Measurements from ENCODE around the gene ZNF784.

Gene ZNF784

DNA sequence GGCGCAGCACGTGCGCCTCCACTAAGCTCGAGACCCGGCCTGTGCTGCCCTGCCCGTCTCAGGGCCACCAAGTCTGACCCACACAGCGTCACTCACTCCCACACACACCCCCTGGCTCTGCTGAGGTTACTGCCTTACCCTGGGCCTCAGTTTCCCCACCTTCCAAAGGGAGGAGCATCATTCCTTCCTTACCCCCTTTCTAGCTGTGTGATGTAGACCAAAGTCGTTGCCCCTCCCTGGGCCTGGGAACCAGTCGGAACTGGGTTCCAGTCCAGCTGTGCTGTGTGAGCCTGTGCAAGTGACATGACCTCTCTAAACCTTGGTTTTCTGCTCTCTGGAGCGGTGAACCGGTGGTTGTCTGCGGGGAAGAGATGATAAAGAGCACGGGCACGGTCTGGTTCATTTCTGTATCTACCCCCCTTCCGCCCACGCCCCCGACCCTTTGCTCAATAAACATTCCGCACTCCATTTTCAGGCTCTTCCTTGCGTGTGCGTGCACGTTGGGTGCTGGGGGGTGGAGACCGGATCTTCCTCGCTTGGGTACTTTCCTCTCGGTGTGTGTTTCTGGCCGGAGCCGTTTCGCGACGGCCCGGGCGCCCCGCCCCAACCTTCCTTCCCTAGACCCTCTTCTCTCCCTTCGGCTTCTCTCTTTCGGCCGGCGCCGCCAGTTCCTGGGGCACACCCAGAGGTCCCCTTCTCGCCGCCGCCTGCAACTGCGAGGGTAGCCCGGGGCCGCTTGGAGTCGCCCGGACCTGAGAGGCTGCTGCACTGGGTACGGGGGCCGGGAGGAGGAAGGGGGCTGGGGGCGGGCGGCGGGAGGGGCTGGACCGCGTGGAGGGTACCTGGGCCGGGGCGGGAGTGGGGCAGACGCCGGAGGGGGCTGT lies 18.9 kb upstream of the ZNF784 start, which contains the start of gene ZNF581 (continued):
- no peak; the same call in 1 of the 2 replicates for TF ChIP-seq ZFP37 (tag by site-specific recombination; IDR thresholded peaks at IDR 0.05)
- no peak for TF ChIP-seq ZFP3 (tag by site-specific recombination; IDR thresholded peaks at IDR 0.05; ENCODE audit: low read depth)
- TF ChIP-seq ZNF792 (tag by site-specific recombination; IDR thresholded peaks at IDR 0.05): no peak; the same call in 1 of the 2 replicates
- TF ChIP-seq SP7 (tag by site-specific recombination; IDR thresholded peaks at IDR 0.05): peak; percentile 90
- no peak for TF ChIP-seq ZNF157 (tag by site-specific recombination; IDR thresholded peaks at IDR 0.05)
- TF ChIP-seq, protein P1, sequence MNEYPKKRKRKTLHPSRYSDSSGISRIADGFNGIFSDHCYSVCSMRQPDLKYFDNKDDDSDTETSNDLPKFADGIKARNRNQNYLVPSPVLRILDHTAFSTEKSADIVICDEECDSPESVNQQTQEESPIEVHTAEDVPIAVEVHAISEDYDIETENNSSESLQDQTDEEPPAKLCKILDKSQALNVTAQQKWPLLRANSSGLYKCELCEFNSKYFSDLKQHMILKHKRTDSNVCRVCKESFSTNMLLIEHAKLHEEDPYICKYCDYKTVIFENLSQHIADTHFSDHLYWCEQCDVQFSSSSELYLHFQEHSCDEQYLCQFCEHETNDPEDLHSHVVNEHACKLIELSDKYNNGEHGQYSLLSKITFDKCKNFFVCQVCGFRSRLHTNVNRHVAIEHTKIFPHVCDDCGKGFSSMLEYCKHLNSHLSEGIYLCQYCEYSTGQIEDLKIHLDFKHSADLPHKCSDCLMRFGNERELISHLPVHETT (tag by site-specific recombination; IDR thresholded peaks at IDR 0.05): peak; percentile 92
- peak; percentile 74 for TF ChIP-seq ZBTB21 (tag by site-specific recombination; IDR thresholded peaks at IDR 0.05)
- TF ChIP-seq ZNF560 (tag by site-specific recombination; IDR thresholded peaks at IDR 0.05; ENCODE audit: borderline replicate concordance): no peak
- TF ChIP-seq KLF7 (tag by site-specific recombination; IDR thresholded peaks at IDR 0.05; ENCODE audit: borderline replicate concordance): peak; percentile 100
- TF ChIP-seq, protein P2, sequence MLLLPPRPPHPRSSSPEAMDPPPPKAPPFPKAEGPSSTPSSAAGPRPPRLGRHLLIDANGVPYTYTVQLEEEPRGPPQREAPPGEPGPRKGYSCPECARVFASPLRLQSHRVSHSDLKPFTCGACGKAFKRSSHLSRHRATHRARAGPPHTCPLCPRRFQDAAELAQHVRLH (tag by site-specific recombination; IDR thresholded peaks at IDR 0.05): peak; percentile 93; the same call in 1 of the 2 replicates
- no peak for TF ChIP-seq MEIS1 (CRISPR knock-in tag; IDR thresholded peaks at IDR 0.05; ENCODE audit: borderline replicate concordance)
- peak; percentile 73 for TF ChIP-seq ZNF629 (tag by site-specific recombination; IDR thresholded peaks at IDR 0.05)
- TF ChIP-seq ZNF626 (tag by site-specific recombination; IDR thresholded peaks at IDR 0.05): no peak
- no peak for TF ChIP-seq ZNF830 (tag by site-specific recombination; IDR thresholded peaks at IDR 0.05; ENCODE audit: low read depth)
- no peak for TF ChIP-seq ZNF433 (tag by site-specific recombination; IDR thresholded peaks at IDR 0.05; ENCODE audit: low read depth)
- TF ChIP-seq, protein P3, sequence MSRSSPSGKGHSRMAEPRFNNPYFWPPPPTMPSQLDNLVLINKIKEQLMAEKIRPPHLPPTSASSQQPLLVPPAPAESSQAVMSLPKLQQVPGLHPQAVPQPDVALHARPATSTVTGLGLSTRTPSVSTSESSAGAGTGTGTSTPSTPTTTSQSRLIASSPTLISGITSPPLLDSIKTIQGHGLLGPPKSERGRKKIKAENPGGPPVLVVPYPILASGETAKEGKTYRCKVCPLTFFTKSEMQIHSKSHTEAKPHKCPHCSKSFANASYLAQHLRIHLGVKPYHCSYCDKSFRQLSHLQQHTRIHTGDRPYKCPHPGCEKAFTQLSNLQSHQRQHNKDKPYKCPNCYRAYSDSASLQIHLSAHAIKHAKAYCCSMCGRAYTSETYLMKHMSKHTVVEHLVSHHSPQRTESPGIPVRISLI (tag by site-specific recombination; IDR thresholded peaks at IDR 0.05): no peak
- TF ChIP-seq ZNF138 (tag by site-specific recombination; IDR thresholded peaks at IDR 0.05; ENCODE audit: borderline replicate concordance): no peak
- TF ChIP-seq ZNF510 (tag by site-specific recombination; IDR thresholded peaks at IDR 0.05; ENCODE audit: insufficient replicate concordance): no peak
- no peak for TF ChIP-seq ZNF354C (tag by site-specific recombination; IDR thresholded peaks at IDR 0.05; ENCODE audit: borderline replicate concordance, low read depth)
- 0 out of 2 replicates have a peak, but pooled peaks have one; percentile 22 for TF ChIP-seq REPIN1 (tag by site-specific recombination; IDR thresholded peaks at IDR 0.05; ENCODE audit: low read depth)
- TF ChIP-seq, protein P4, sequence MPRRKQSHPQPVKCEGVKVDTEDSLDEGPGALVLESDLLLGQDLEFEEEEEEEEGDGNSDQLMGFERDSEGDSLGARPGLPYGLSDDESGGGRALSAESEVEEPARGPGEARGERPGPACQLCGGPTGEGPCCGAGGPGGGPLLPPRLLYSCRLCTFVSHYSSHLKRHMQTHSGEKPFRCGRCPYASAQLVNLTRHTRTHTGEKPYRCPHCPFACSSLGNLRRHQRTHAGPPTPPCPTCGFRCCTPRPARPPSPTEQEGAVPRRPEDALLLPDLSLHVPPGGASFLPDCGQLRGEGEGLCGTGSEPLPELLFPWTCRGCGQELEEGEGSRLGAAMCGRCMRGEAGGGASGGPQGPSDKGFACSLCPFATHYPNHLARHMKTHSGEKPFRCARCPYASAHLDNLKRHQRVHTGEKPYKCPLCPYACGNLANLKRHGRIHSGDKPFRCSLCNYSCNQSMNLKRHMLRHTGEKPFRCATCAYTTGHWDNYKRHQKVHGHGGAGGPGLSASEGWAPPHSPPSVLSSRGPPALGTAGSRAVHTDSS (tag by site-specific recombination; IDR thresholded peaks at IDR 0.05): peak; percentile 61; the same call in 1 of the 2 replicates
- peak; percentile 78 for TF ChIP-seq ZNF366 (tag by site-specific recombination; conservative IDR thresholded peaks at IDR 0.05)
- peak; percentile 50 for TF ChIP-seq PRDM1 (tag by site-specific recombination; IDR thresholded peaks at IDR 0.05)
- no peak for TF ChIP-seq SETDB1 (IDR thresholded peaks at IDR 0.05; ENCODE audit: insufficient read length, low read length)
- TF ChIP-seq ZNF248 (tag by site-specific recombination; IDR thresholded peaks at IDR 0.05): no peak
- no peak for TF ChIP-seq ZNF169 (tag by site-specific recombination; IDR thresholded peaks at IDR 0.05)
- TF ChIP-seq TCF7L2 (IDR thresholded peaks at IDR 0.05; ENCODE audit: borderline replicate concordance, low read depth, low read length): no peak
- TF ChIP-seq ZNF274 (IDR thresholded peaks at IDR 0.05; ENCODE audit: low read length): no peak
- TF ChIP-seq ZNF274 (tag by site-specific recombination; IDR thresholded peaks at IDR 0.05; ENCODE audit: borderline replicate concordance): no peak
- TF ChIP-seq, protein P5, sequence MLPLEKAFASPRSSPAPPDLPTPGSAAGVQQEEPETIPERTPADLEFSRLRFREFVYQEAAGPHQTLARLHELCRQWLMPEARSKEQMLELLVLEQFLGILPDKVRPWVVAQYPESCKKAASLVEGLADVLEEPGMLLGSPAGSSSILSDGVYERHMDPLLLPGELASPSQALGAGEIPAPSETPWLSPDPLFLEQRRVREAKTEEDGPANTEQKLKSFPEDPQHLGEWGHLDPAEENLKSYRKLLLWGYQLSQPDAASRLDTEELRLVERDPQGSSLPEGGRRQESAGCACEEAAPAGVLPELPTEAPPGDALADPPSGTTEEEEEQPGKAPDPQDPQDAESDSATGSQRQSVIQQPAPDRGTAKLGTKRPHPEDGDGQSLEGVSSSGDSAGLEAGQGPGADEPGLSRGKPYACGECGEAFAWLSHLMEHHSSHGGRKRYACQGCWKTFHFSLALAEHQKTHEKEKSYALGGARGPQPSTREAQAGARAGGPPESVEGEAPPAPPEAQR (tag by site-specific recombination; IDR thresholded peaks at IDR 0.05): no peak; the same call in 1 of the 2 replicates
- TF ChIP-seq ZNF112 (tag by site-specific recombination; IDR thresholded peaks at IDR 0.05): no peak
- TF ChIP-seq ZNF223 (tag by site-specific recombination; IDR thresholded peaks at IDR 0.05): 0 out of 2 replicates have a peak, but pooled peaks have one; percentile 16
- TF ChIP-seq, protein P6, sequence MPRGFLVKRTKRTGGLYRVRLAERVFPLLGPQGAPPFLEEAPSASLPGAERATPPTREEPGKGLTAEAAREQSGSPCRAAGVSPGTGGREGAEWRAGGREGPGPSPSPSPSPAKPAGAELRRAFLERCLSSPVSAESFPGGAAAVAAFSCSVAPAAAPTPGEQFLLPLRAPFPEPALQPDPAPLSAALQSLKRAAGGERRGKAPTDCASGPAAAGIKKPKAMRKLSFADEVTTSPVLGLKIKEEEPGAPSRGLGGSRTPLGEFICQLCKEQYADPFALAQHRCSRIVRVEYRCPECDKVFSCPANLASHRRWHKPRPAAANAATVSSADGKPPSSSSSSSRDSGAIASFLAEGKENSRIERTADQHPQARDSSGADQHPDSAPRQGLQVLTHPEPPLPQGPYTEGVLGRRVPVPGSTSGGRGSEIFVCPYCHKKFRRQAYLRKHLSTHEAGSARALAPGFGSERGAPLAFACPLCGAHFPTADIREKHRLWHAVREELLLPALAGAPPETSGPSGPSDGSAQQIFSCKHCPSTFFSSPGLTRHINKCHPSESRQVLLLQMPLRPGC (tag by site-specific recombination; IDR thresholded peaks at IDR 0.05): peak; percentile 49; the same call in 1 of the 2 replicates
